Fibroblast of lung (primary cell): ENCODE results near the gene HMG20A.

ENCODE experiments used
- EZH2 ChIP-seq: IDR thresholded peaks from 2 replicates; pipeline ENCODE4 v1.5.1; 2012; ENCODE audit warnings: low read length, control low read depth, mild to moderate bottlenecking; ENCODE audit errors: missing control alignments
- TF ChIP-seq, protein P1 (sequence below), 2 donors: IDR thresholded peaks in 1 of 2; conservative IDR thresholded peaks in 1 of 2; 1 replicate in 1 of 2; 2 replicates in 1 of 2; pipeline ENCODE4 v1.5.1; 2011 to 2012; ENCODE audit warnings: low read length in 2 of 2, control low read depth in 1 of 2, inconsistent platforms in 1 of 2, low read depth in 1 of 2, mild to moderate bottlenecking in 1 of 2

DNA sequence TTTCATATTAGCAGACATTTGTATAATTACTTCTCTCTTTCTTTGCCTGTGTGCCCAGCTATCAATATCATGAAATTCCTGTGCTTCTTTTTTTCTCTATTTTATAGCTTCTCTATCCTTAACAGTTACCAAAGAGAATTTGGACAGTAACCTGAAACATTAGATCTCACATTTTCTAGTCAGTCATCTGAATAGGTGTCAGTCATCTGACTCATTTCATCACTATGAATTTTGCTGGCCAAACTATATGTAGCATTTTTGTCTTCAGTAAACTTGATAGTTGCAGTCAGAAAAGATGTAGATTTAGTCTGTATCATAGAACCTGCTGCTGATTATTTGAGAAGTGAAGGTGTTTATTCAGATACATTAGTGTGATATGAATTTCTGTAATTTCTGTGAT lies 52.6 kb downstream of the HMG20A start:
- TF ChIP-seq, protein P1, sequence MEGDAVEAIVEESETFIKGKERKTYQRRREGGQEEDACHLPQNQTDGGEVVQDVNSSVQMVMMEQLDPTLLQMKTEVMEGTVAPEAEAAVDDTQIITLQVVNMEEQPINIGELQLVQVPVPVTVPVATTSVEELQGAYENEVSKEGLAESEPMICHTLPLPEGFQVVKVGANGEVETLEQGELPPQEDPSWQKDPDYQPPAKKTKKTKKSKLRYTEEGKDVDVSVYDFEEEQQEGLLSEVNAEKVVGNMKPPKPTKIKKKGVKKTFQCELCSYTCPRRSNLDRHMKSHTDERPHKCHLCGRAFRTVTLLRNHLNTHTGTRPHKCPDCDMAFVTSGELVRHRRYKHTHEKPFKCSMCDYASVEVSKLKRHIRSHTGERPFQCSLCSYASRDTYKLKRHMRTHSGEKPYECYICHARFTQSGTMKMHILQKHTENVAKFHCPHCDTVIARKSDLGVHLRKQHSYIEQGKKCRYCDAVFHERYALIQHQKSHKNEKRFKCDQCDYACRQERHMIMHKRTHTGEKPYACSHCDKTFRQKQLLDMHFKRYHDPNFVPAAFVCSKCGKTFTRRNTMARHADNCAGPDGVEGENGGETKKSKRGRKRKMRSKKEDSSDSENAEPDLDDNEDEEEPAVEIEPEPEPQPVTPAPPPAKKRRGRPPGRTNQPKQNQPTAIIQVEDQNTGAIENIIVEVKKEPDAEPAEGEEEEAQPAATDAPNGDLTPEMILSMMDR (conservative IDR thresholded peaks at IDR 0.05 in 1 of 2, IDR thresholded peaks at IDR 0.05 in 1 of 2; ENCODE audit: low read depth in 1 of 2, low read length in 2 of 2), result no peak
- no peak for TF ChIP-seq EZH2
